Erythroblast (primary cell): ENCODE results near the gene MIPOL1.

ENCODE experiments used
- GATA1 ChIP-seq: IDR thresholded peaks from 2 replicates; pipeline ENCODE4 v1.6.1; 2011; ENCODE audit warnings: low read depth, mild to moderate bottlenecking, control low read depth, low read length, moderate library complexity
- POLR2A ChIP-seq: IDR thresholded peaks from 2 replicates; pipeline ENCODE4 v1.6.1; 2011; ENCODE audit warnings: mild to moderate bottlenecking, low read length

DNA sequence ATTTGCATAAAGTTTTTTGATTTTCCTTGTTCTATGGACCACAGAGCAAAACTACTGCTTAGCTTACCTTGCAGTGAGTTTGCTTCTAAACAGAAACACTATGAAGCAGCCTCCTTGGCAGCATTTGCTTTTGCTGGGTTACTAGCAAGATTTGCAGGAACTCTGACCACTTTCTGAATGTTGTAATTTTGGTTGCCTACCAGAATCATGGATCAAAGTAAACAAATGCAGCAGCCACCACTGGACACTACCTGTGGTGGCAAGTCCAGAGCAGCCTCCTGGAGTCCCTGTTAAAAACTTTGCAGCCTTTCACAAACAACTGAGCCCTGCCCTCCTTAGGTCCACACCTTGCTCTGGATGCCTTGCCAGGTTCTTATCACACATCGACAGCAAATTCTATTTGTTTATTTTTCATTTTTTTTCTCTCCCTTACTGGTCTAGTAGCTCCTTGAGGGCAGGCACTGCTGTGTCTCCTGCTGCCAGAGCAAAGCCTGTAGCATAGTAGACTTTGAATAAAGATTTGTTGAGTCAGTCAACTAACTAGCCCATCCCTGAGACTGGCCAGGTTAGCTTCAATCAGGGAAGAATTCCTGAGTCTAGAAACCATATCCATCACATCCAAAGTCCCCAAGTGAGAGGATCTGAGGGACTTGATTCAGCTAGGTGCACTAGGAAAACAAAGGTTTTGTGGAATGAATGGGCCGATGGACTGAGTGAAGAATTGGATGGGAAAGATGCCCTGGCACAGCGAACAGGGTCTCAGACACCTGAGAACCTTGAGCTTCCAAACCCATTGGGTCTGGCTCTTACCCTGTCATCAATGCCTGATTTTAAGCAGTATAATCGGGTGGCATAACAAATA is 403.4 kb downstream of the MIPOL1 start:
- no peak for TF ChIP-seq POLR2A
- TF ChIP-seq GATA1: no peak
